ENCODE measurements around the gene GRAMD1B.

DNA sequence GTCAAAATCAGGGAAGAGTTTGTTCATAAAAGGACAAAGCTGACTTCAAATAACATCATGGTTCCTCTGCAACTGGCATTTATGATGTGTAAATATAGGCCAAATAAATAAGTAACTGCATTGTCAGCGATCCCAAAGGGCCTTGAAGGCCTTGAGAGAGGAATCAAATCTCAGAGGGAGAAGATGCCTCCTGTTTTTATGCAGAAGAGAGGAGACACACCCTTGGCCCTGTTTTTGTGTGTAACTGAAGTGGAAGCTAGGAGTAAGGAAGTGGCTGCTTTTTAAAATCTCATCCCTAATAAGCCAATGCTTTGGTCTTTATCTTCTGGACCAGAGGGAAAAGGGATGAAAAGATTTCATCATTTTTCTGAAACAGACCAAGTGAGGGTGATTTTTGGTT, 240.0 kb downstream of the GRAMD1B start:
- no peak for TF ChIP-seq YY1 (IDR thresholded peaks at IDR 0.05)
- no peak for TF ChIP-seq RAD21 (IDR thresholded peaks at IDR 0.05)
- TF ChIP-seq, protein P1, sequence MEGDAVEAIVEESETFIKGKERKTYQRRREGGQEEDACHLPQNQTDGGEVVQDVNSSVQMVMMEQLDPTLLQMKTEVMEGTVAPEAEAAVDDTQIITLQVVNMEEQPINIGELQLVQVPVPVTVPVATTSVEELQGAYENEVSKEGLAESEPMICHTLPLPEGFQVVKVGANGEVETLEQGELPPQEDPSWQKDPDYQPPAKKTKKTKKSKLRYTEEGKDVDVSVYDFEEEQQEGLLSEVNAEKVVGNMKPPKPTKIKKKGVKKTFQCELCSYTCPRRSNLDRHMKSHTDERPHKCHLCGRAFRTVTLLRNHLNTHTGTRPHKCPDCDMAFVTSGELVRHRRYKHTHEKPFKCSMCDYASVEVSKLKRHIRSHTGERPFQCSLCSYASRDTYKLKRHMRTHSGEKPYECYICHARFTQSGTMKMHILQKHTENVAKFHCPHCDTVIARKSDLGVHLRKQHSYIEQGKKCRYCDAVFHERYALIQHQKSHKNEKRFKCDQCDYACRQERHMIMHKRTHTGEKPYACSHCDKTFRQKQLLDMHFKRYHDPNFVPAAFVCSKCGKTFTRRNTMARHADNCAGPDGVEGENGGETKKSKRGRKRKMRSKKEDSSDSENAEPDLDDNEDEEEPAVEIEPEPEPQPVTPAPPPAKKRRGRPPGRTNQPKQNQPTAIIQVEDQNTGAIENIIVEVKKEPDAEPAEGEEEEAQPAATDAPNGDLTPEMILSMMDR (IDR thresholded peaks at IDR 0.05; ENCODE audit: low read depth, low read length, missing input control), result no peak

Measured in liver (tissue), 3 donors.